A673 (cell line): ENCODE results near the gene CLCN4. TPM values are rescaled to one million over a fixed set of nuclear protein-coding genes. Genes with fewer than 3 reads are reported as not detected.

Source experiments
- BruUV-seq: library from RNA; stranded (reverse); fragments of 400-500 nt; replicated peaks from 2 replicates; lab custom pipeline; 2021; lab: Mats Ljungman, UMichigan
- CTCF ChIA-PET: fragments of 300-600 bp; sonication (Branson Sonifier 250); formaldehyde crosslinking; loops from one replicate; lab custom pipeline; 2022; ENCODE audit warnings: antibody characterized with exemption; lab: Charles Lee
- POLR2A ChIA-PET: fragments of 300-600 bp; sonication (Branson Sonifier 250); formaldehyde crosslinking; loops from one replicate; lab custom pipeline; 2022; ENCODE audit warnings: antibody characterized with exemption; ENCODE audit not compliant: low non-redundant PET; lab: Charles Lee
- DNase-seq: peaks from one replicate; pipeline ENCODE4 v3.0.0-alpha.2; 2015; ENCODE audit warnings: low spot score
- H3K27ac ChIP-seq: fragments of 200-600 bp; sonication (generic); 2 replicates; pipeline ENCODE4 v1.5.1; 2016; ENCODE audit warnings: mixed run types, low read depth, mild to moderate bottlenecking, mixed read lengths, antibody characterized with exemption, low read length; ENCODE audit not compliant: poor library complexity, severe bottlenecking
- H3K27me3 ChIP-seq: fragments of 200-600 bp; sonication (generic); replicated peaks from 2 replicates; pipeline ENCODE4 v1.6.1; 2017; ENCODE audit warnings: mixed run types, low read depth, mild to moderate bottlenecking, mixed read lengths, antibody characterized with exemption, low read length; ENCODE audit not compliant: insufficient read depth, poor library complexity
- H3K36me3 ChIP-seq: fragments of 200-600 bp; sonication (generic); 2 replicates; pipeline ENCODE4 v1.6.1; 2016; ENCODE audit warnings: mixed run types, mild to moderate bottlenecking, mixed read lengths, antibody characterized with exemption, low read length; ENCODE audit not compliant: insufficient read depth, poor library complexity, severe bottlenecking
- H3K4me1 ChIP-seq: fragments of 200-600 bp; sonication (generic); 2 replicates; pipeline ENCODE4 v1.6.1; 2017; ENCODE audit warnings: mixed run types, mild to moderate bottlenecking, mixed read lengths, antibody characterized with exemption, low read length; ENCODE audit not compliant: insufficient read depth, poor library complexity, severe bottlenecking
- H3K4me3 ChIP-seq: fragments of 200-600 bp; sonication (generic); 2 replicates; pipeline ENCODE4 v1.5.1; 2016; ENCODE audit warnings: low read depth, mixed run types, mild to moderate bottlenecking, mixed read lengths, low read length; ENCODE audit not compliant: poor library complexity, severe bottlenecking
- H3K9me3 ChIP-seq: fragments of 200-600 bp; sonication (generic); 2 replicates; pipeline ENCODE4 v1.6.1; 2016; ENCODE audit warnings: mixed run types, low read depth, mild to moderate bottlenecking, mixed read lengths, antibody characterized with exemption, low read length; ENCODE audit not compliant: poor library complexity, severe bottlenecking
- EZH2 ChIP-seq: fragments of 200-600 bp; sonication (generic); IDR thresholded peaks from 2 replicates; pipeline ENCODE4 v1.6.1; 2017; ENCODE audit warnings: borderline replicate concordance, low read depth, mild to moderate bottlenecking, mixed read lengths, antibody characterized with exemption, low read length; ENCODE audit not compliant: poor library complexity, severe bottlenecking
- intact Hi-C: fragments of 100-400 bp; cut with micrococcal nuclease; formaldehyde crosslinking; loops from one replicate; pipeline ENCODE4 v1.10.0; 2022; ENCODE audit not compliant: unreplicated experiment
- total RNA-seq: library from RNA; stranded (reverse); gene quantifications from 2 replicates; pipeline ENCODE4 v1.2.3, GENCODE V29; 2021
- TF ChIP-seq, protein P1 (sequence below): fragments of 300-800, 200-600 bp; sonication (generic); conservative IDR thresholded peaks from 2 replicates; pipeline ENCODE4 v1.5.1; 2017; ENCODE audit warnings: low read depth, mild to moderate bottlenecking, antibody characterized with exemption, low read length, moderate library complexity, mixed read lengths

The CLCN4 gene
- total RNA-seq, 1 experiment from 2014 or later = 1.7 TPM

DNA sequence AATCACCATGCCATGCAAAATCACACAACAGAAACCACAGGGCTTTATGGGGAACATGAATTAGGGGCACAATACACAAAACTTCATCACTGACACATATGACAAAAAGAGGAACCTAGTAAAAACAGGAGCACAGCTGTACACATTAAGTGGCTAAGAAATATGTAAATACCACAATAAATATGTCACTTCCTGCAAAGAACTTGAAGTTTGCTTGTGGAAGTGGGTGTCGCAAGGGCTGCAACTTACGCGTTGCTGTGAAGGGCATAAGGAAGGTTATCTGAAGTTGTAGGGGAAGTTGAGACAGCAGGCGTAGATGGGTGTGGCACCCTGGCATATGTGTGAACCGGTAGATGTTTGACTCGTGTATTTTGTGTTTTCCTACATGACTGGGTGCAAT is 42.4 kb downstream of the CLCN4 start:
- POLR2A ChIA-PET = no interaction called here
- Histone ChIP-seq H3K4me3 (no peak overlapping the region), H3K27me3 (no peaks in the 10 kb centered on the region), H3K36me3 (no peaks in the 10 kb centered on the region), H3K9me3 (no peaks in the 10 kb centered on the region), H3K27ac (no peak overlapping the region), H3K4me1 (no peaks in the 10 kb centered on the region)
- BruUV-seq = no TSS peak
- intact Hi-C loops = no loop called here
- TF ChIP-seq, protein P1, sequence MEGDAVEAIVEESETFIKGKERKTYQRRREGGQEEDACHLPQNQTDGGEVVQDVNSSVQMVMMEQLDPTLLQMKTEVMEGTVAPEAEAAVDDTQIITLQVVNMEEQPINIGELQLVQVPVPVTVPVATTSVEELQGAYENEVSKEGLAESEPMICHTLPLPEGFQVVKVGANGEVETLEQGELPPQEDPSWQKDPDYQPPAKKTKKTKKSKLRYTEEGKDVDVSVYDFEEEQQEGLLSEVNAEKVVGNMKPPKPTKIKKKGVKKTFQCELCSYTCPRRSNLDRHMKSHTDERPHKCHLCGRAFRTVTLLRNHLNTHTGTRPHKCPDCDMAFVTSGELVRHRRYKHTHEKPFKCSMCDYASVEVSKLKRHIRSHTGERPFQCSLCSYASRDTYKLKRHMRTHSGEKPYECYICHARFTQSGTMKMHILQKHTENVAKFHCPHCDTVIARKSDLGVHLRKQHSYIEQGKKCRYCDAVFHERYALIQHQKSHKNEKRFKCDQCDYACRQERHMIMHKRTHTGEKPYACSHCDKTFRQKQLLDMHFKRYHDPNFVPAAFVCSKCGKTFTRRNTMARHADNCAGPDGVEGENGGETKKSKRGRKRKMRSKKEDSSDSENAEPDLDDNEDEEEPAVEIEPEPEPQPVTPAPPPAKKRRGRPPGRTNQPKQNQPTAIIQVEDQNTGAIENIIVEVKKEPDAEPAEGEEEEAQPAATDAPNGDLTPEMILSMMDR = no peak
- TF ChIP-seq EZH2 = no peak
- CTCF ChIA-PET = interaction anchor here (0.8 kb wide), 1 partner anchor 937 kb away, joined by 4 read pairs; no protein-coding TSS in a partner anchor
- peak; percentile 12 for DNase-seq

DNA sequence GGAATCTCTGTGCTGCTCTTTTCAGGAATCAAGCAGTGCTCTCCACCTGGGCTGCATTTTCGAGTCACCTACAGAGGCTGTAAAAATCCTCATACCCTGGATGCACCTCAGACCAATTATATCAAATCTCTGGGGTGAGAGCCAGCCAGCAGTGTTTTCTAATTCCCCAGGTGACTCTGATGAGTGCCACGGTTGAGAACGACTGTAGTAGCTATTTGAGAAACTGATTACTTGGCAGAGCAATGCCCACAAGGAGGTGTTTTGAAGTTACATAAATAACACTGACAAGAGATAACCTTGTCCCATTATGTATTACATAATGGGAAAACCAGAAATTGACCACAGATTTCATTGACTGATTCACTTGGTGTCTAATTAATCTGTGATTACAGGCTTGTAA is 46.8 kb downstream of the CLCN4 start:
- ChIA-PET CTCF (no interaction called here), POLR2A (no interaction called here)
- TF ChIP-seq, protein P1 = no peak
- TF ChIP-seq EZH2 = no peak
- no peaks in the 10 kb centered on the region for H3K4me1 ChIP-seq
- no peaks in the 10 kb centered on the region for H3K9me3 ChIP-seq
- no peak overlapping the region for H3K27ac ChIP-seq
- H3K27me3 ChIP-seq = no peaks in the 10 kb centered on the region
- no peaks in the 10 kb centered on the region for H3K36me3 ChIP-seq
- DNase-seq = no peak
- BruUV-seq = no TSS peak
- intact Hi-C loops = no loop called here
- H3K4me3 ChIP-seq = no peak overlapping the region

DNA sequence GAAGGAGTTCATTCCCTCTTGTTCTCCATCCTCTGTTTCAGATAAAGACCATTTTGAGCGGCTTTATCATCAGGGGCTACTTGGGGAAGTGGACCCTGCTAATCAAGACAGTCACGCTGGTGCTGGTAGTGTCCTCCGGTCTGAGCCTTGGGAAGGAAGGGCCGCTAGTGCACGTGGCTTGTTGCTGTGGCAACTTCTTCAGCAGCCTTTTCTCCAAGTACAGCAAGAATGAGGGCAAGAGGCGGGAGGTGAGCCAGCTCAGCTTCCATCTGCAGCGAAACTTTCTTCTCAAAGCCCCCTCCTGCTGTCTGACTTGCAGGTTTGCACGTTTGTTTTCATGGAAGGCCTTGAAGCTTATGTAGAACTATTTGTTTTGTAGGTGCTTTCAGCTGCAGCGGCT is 49.5 kb downstream of the CLCN4 start:
- Histone ChIP-seq H3K4me3 (no peak overlapping the region), H3K27ac (no peak overlapping the region), H3K4me1 (no peaks in the 10 kb centered on the region), H3K27me3 (no peaks in the 10 kb centered on the region), H3K36me3 (no peaks in the 10 kb centered on the region), H3K9me3 (no peaks in the 10 kb centered on the region)
- ChIA-PET CTCF (no interaction called here), POLR2A (no interaction called here)
- DNase-seq = no peak
- TF ChIP-seq, protein P1 = no peak
- no TSS peak for BruUV-seq
- intact Hi-C loops = no loop called here
